ENCODE measurements around the gene C9orf40.

GRCh38 chr9:74946686-74947085 lies 6.0 kb downstream of the C9orf40 start:
- TF ChIP-seq SIN3A (IDR thresholded peaks at IDR 0.05; ENCODE audit: borderline replicate concordance, low read depth, low read length) (no peak), TCF12 (IDR thresholded peaks at IDR 0.05) (no peak), POLR2AphosphoS5 (IDR thresholded peaks at IDR 0.05; ENCODE audit: low read depth, low read length) (no peak)
- TF ChIP-seq, protein P1, sequence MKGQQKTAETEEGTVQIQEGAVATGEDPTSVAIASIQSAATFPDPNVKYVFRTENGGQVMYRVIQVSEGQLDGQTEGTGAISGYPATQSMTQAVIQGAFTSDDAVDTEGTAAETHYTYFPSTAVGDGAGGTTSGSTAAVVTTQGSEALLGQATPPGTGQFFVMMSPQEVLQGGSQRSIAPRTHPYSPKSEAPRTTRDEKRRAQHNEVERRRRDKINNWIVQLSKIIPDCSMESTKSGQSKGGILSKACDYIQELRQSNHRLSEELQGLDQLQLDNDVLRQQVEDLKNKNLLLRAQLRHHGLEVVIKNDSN (IDR thresholded peaks at IDR 0.05; ENCODE audit: borderline replicate concordance, low read depth), result no peak

Data from SK-N-SH (cell line).